ENCODE measurements around the gene GCH1. TPM values are rescaled to one million over a fixed set of nuclear protein-coding genes. Genes with fewer than 3 reads are reported as not detected.

The GCH1 gene
- total RNA-seq, 4 donors from 2014 or later, result 24.3 to 43.4 (median 28.3) TPM

DNA sequence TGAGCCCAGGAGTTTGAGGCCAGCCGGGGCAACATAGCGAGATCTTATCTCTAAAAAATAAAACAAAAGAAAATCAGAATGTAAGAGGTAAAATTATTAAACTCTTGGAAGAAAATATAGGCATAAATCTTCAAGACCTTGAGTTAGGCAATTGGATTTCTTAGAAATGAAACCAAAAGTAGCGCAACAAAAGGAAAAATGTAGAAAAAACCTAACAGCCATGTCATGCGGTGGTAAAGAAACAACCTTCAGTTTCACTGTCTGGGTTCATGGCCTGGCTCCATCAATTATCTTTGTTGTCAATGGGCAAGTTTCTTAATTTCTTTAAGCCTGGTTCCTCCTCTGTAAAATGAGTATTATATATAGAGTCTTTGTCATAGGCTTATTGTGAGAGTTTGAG is 5.6 kb upstream of the GCH1 start:
- no peak for DNase-seq
- in situ Hi-C loops (cut with MboI; ENCODE audit: low pct_ligation_motif_present in 1 of 4, low pct_unique_long_range_greater_than_20kb in 1 of 4, low sequenced_read_pairs in 3 of 4) (no loop called here), intact Hi-C loops (cut with DNase I; ENCODE audit: low total_unique reads) (no loop called here)
- Histone ChIP-seq H3K27ac (no peak overlapping the region), H3K4me1 (peaks cover 0 to 3% (median 0%) of the 10 kb centered on the region in 4 donors), H3K36me3 (no peaks in the 10 kb centered on the region), H3K4me3 (no peak overlapping the region), H3K27me3 (no peaks in the 10 kb centered on the region), H3K9me3 (no peaks in the 10 kb centered on the region)
- no peak for TF ChIP-seq POLR2A (IDR thresholded peaks at IDR 0.05)
- 78% methylated on average over 4 of the region's 4 CpGs for WGBS, 2 donors (ENCODE audit: low coverage in 1 of 2)

DNA sequence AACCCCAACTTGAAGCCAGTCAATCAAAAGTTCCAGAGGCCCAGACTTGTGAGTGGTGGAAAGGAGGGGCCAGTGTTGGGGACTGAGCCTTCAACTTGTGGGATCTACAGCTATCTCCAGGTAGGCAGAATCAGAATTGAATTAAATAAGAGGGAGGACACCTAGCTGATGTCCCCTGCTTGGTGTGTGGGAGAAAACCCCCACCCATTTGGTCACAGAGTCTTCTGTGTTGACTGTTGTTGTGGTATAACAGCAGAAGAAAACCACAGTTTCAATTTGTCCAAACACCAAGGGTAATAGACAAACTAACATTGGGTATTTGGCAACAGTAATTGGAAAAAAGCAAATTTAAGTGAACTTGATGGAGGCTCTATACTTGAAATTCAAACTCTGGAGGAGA is 3.4 kb upstream of the GCH1 start:
- peaks cover 0 to 11% (median 7%) of the 10 kb centered on the region in 4 donors for H3K4me1 ChIP-seq
- H3K4me3 ChIP-seq, result no peak overlapping the region
- TF ChIP-seq POLR2A (IDR thresholded peaks at IDR 0.05), result no peak
- no peak for TF ChIP-seq POLR2AphosphoS5 (IDR thresholded peaks at IDR 0.05)
- TF ChIP-seq EP300 (IDR thresholded peaks at IDR 0.05; ENCODE audit: low read depth), result no peak
- TF ChIP-seq, protein P1, sequence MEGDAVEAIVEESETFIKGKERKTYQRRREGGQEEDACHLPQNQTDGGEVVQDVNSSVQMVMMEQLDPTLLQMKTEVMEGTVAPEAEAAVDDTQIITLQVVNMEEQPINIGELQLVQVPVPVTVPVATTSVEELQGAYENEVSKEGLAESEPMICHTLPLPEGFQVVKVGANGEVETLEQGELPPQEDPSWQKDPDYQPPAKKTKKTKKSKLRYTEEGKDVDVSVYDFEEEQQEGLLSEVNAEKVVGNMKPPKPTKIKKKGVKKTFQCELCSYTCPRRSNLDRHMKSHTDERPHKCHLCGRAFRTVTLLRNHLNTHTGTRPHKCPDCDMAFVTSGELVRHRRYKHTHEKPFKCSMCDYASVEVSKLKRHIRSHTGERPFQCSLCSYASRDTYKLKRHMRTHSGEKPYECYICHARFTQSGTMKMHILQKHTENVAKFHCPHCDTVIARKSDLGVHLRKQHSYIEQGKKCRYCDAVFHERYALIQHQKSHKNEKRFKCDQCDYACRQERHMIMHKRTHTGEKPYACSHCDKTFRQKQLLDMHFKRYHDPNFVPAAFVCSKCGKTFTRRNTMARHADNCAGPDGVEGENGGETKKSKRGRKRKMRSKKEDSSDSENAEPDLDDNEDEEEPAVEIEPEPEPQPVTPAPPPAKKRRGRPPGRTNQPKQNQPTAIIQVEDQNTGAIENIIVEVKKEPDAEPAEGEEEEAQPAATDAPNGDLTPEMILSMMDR (IDR thresholded peaks at IDR 0.05), result no peak
- no peak for DNase-seq
- H3K9me3 ChIP-seq, result no peaks in the 10 kb centered on the region
- in situ Hi-C loops (cut with MboI; ENCODE audit: low pct_ligation_motif_present in 1 of 4, low pct_unique_long_range_greater_than_20kb in 1 of 4, low sequenced_read_pairs in 3 of 4), result no loop called here
- H3K36me3 ChIP-seq, result no peaks in the 10 kb centered on the region
- intact Hi-C loops (cut with DNase I; ENCODE audit: low total_unique reads), result no loop called here
- H3K27me3 ChIP-seq, result no peaks in the 10 kb centered on the region
- H3K27ac ChIP-seq, result no peak overlapping the region

DNA sequence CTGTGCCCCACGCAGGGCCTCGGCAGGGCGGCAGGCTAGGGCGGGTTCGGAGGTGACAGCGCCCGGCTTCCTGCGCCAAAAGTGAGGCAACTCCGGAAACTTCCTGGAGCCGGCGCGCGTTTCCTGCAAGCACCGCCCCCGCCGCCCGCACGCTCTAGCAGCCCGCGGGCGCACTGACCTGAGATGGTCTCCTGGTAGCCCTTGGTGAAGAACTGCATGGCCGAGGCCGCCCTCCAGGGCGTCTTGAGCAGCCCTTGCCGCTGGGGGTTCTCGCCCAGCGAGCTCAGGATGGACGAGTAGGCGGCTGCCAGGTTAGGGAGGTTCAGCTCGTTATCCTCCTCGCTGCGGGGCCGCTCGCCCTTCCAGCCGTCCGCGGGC is 494 bp downstream of the GCH1 start:
- no peaks in the 10 kb centered on the region for H3K9me3 ChIP-seq
- 0% methylated on average over 34 of the region's 37 CpGs; no CpG with 5 or more reads in 1 of the 2 donors for WGBS, 2 donors (ENCODE audit: low coverage in 1 of 2)
- no peaks in the 10 kb centered on the region for H3K27me3 ChIP-seq
- H3K36me3 ChIP-seq, result no peaks in the 10 kb centered on the region
- peak; percentile 85 for DNase-seq
- in situ Hi-C loops (cut with MboI; ENCODE audit: low pct_ligation_motif_present in 1 of 4, low pct_unique_long_range_greater_than_20kb in 1 of 4, low sequenced_read_pairs in 3 of 4), result no loop called here
- H3K4me3 ChIP-seq, result peak overlapping the region; percentile 79 to 84 (median 82)
- TF ChIP-seq, protein P1 (IDR thresholded peaks at IDR 0.05), result no peak
- TF ChIP-seq EP300 (IDR thresholded peaks at IDR 0.05; ENCODE audit: low read depth) (no peak), POLR2A (IDR thresholded peaks at IDR 0.05) (no peak), POLR2AphosphoS5 (IDR thresholded peaks at IDR 0.05) (peak; percentile 53 to 70 (median 59))
- peak overlapping the region; percentile 91 to 98 (median 94) for H3K27ac ChIP-seq
- peaks cover 0 to 14% (median 11%) of the 10 kb centered on the region in 4 donors for H3K4me1 ChIP-seq
- intact Hi-C loops (cut with DNase I; ENCODE audit: low total_unique reads), result no loop called here

DNA sequence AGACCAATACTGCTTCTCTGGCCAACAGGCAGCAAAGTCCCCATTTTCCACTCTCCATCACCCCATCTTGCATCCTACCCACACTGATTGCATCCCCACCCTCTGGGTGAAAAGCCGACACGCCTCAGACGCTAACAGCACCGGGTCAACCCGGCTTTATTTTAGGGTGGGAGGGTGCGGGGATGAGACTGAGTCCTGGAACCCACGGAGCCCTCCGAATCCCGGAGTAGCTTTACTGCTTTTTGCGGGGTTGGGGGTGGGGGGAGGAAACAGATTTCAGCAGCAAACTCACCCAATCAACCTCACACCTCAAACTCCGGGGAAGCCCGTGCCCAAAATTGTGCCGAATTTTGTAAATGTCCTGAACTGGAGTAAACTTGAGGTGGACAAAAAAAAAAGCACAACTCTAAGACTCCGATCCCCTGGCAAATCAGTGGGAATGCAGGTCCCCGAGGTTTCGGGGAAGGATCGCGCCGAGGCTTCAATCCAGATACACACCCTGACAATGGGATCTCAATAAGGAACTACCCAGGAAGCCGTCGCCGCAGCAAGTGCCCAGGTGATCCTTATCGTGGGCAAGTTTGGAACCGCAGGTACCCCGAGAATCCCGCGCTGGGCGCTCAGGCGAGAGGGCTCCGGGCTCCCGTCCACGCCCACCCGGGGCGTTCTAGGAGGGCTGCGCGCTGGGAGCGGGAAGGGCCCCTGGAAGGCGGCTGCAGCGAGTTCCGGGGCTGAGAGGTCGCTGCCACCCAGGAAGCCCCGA is 1.1 kb downstream of the GCH1 start:
- Histone ChIP-seq H3K4me3 (peak overlapping the region; percentile 79 to 84 (median 82)), H3K27ac (peak overlapping the region; percentile 91 to 98 (median 94)), H3K9me3 (no peaks in the 10 kb centered on the region), H3K4me1 (peaks cover 0 to 14% (median 11%) of the 10 kb centered on the region in 4 donors), H3K36me3 (no peaks in the 10 kb centered on the region), H3K27me3 (no peaks in the 10 kb centered on the region)
- TF ChIP-seq EP300 (IDR thresholded peaks at IDR 0.05; ENCODE audit: low read depth), result no peak
- TF ChIP-seq, protein P1 (IDR thresholded peaks at IDR 0.05), result no peak
- TF ChIP-seq POLR2AphosphoS5 (IDR thresholded peaks at IDR 0.05), result no peak
- no peak for TF ChIP-seq POLR2A (IDR thresholded peaks at IDR 0.05)
- intact Hi-C loops (cut with DNase I; ENCODE audit: low total_unique reads) (no loop called here), in situ Hi-C loops (cut with MboI; ENCODE audit: low pct_ligation_motif_present in 1 of 4, low pct_unique_long_range_greater_than_20kb in 1 of 4, low sequenced_read_pairs in 3 of 4) (no loop called here)
- WGBS, 2 donors (ENCODE audit: low coverage in 1 of 2), result 1 to 14% methylated on average over 10 to 25 of the region's 42 CpGs
- peak; percentile 29 for DNase-seq

All from transverse colon (tissue), 4 donors.